Endothelial cell of umbilical vein (primary cell): ENCODE results near the gene DUSP22. TPM values are rescaled to one million over a fixed set of nuclear protein-coding genes. Genes with fewer than 3 reads are reported as not detected.

Source experiments
- BruUV-seq: library from RNA; stranded (reverse); fragments of 400-500 nt; replicated peaks from 2 replicates; lab custom pipeline; 2021; lab: Mats Ljungman, UMichigan
- CTCF ChIA-PET: fragments of 300-600, 350-600 bp; sonication (Branson Sonifier 250); formaldehyde crosslinking; loops from one replicate; lab custom pipeline; 2021; ENCODE audit warnings: antibody characterized with exemption, inconsistent platforms; lab: Charles Lee
- POLR2A ChIA-PET: fragments of 300-600, 350-600 bp; sonication (Branson Sonifier 250); formaldehyde crosslinking; loops from one replicate; lab custom pipeline; 2021; ENCODE audit warnings: antibody characterized with exemption, inconsistent platforms; lab: Charles Lee
- DNase-seq: peaks from one replicate; pipeline ENCODE4 v3.0.0-alpha.2; 2011; ENCODE audit warnings: low read depth, low spot score
- FAIRE-seq: peaks from 2 replicates; lab custom pipeline; 2011; peaks lifted over from hg19 to GRCh38; lab: Jason Lieb, UNC
- H2AFZ ChIP-seq: 2 replicates; pipeline ENCODE4 v1.6.0; 2012; ENCODE audit warnings: low read depth, low read length, control low read depth, inconsistent platforms
- H3K27ac ChIP-seq: 2 replicates; pipeline ENCODE4 v1.5.1; 2011; ENCODE audit warnings: low read depth, mild to moderate bottlenecking, control low read depth, low read length, moderate library complexity; ENCODE audit not compliant: insufficient read depth
- H3K27me3 ChIP-seq, 2 experiments: 2 replicates each; pipeline versions ENCODE4 v1.6.0 to v1.6.1; 2011; ENCODE audit warnings: low read length in 2 of 2, mixed read lengths in 1 of 2; ENCODE audit not compliant: control insufficient read depth in 2 of 2, insufficient read depth in 2 of 2
- H3K36me3 ChIP-seq, 2 experiments: 2 replicates in 1 of 2; 3 replicates in 1 of 2; pipeline ENCODE4 v1.5.1; 2011; ENCODE audit warnings: low read length in 2 of 2, mild to moderate bottlenecking in 1 of 2, moderate library complexity in 1 of 2; ENCODE audit not compliant: control insufficient read depth in 2 of 2, insufficient read depth in 2 of 2; ENCODE audit errors: extremely low read depth in 1 of 2
- H3K4me1 ChIP-seq: 3 replicates; pipeline ENCODE4 v1.5.1; 2011; ENCODE audit warnings: mild to moderate bottlenecking, low read length; ENCODE audit not compliant: control insufficient read depth, insufficient read depth; ENCODE audit errors: extremely low read depth
- H3K4me2 ChIP-seq: 2 replicates; pipeline ENCODE4 v1.6.1; 2011; ENCODE audit warnings: low read length, control low read depth, mixed read lengths; ENCODE audit not compliant: insufficient read depth
- H3K4me3 ChIP-seq, 3 experiments: fragments of 200-600 bp in 1 of 3; sonication (generic), shearing (Covaris generic) in 1 of 3; replicated peaks in 1 of 3; 2 replicates each; pipeline ENCODE4 v1.5.1; 2011 to 2016; ENCODE audit warnings: control low read depth in 3 of 3, low read length in 3 of 3, mild to moderate bottlenecking in 2 of 3, inconsistent platforms in 1 of 3, low read depth in 1 of 3, moderate library complexity in 1 of 3; ENCODE audit not compliant: insufficient read depth in 1 of 3
- H3K79me2 ChIP-seq: 2 replicates; pipeline ENCODE4 v1.6.0; 2012; ENCODE audit warnings: low read length, inconsistent platforms; ENCODE audit not compliant: control insufficient read depth, insufficient read depth
- H3K9ac ChIP-seq: replicated peaks from 2 replicates; pipeline ENCODE3; 2011; ENCODE audit warnings: low read length, control low read depth; ENCODE audit not compliant: insufficient read depth; ENCODE audit errors: extremely low read depth
- H3K9me1 ChIP-seq: replicated peaks from 3 replicates; pipeline ENCODE4 v1.6.0; 2011; ENCODE audit warnings: mild to moderate bottlenecking, low read length; ENCODE audit not compliant: control insufficient read depth, insufficient read depth; ENCODE audit errors: extremely low read depth
- H3K9me3 ChIP-seq: replicated peaks from 2 replicates; pipeline ENCODE4 v1.5.1; 2012; ENCODE audit warnings: low read length, inconsistent platforms; ENCODE audit not compliant: control insufficient read depth, insufficient read depth
- H4K20me1 ChIP-seq: replicated peaks from 2 replicates; pipeline ENCODE3; 2011; ENCODE audit warnings: mild to moderate bottlenecking, low read length; ENCODE audit not compliant: control insufficient read depth, insufficient read depth; ENCODE audit errors: extremely low read depth
- CTCF ChIP-seq, 2 donors: IDR thresholded peaks; 1 replicate in 1 of 2; 2 replicates in 1 of 2; pipeline ENCODE4 v1.5.1; 2011; ENCODE audit warnings: low read length in 2 of 2, mild to moderate bottlenecking in 2 of 2, moderate library complexity in 2 of 2, control low read depth in 1 of 2, inconsistent platforms in 1 of 2, low read depth in 1 of 2; ENCODE audit not compliant: insufficient read depth in 1 of 2; ENCODE audit errors: extremely low read depth in 1 of 2
- EZH2 ChIP-seq: IDR thresholded peaks from 2 replicates; pipeline ENCODE4 v1.6.1; 2012; ENCODE audit warnings: borderline replicate concordance, low read depth, mild to moderate bottlenecking, moderate library complexity, low read length, inconsistent platforms; ENCODE audit not compliant: severe bottlenecking
- FOS ChIP-seq: IDR thresholded peaks from 2 replicates; pipeline ENCODE4 v1.6.1; 2011; ENCODE audit warnings: mild to moderate bottlenecking, low read length, moderate library complexity, borderline replicate concordance; ENCODE audit not compliant: insufficient read depth
- GATA2 ChIP-seq: IDR thresholded peaks from 2 replicates; pipeline ENCODE4 v1.7.0; 2011; ENCODE audit warnings: low read depth, mild to moderate bottlenecking, moderate library complexity, mixed read lengths, low read length; ENCODE audit not compliant: insufficient read length, insufficient read depth
- JUN ChIP-seq: IDR thresholded peaks from 2 replicates; pipeline ENCODE4 v1.6.1; 2011; ENCODE audit warnings: borderline replicate concordance, low read depth; ENCODE audit not compliant: insufficient read length, insufficient read depth
- MAX ChIP-seq: IDR thresholded peaks from 2 replicates; pipeline ENCODE4 v1.6.1; 2011; ENCODE audit not compliant: insufficient read depth, insufficient read length
- MYC ChIP-seq: IDR thresholded peaks from one replicate; pipeline ENCODE4 v1.6.1; 2011; ENCODE audit warnings: mild to moderate bottlenecking, low read depth, low read length
- POLR2A ChIP-seq: IDR thresholded peaks from 2 replicates; pipeline ENCODE4 v1.6.1; 2012; ENCODE audit warnings: low read depth, mild to moderate bottlenecking, control low read depth, low read length
- POLR2AphosphoS5 ChIP-seq: IDR thresholded peaks from 2 replicates; pipeline ENCODE4 v1.6.1; 2012; ENCODE audit warnings: low read depth, mild to moderate bottlenecking, control low read depth, low read length, moderate library complexity; ENCODE audit not compliant: insufficient read depth
- dilution Hi-C: fragments of 300-500 bp; cut with MboI; formaldehyde crosslinking; loops from one replicate; pipeline ENCODE4 v1.15.0; 2019; ENCODE audit warnings: low sequenced_read_pairs; ENCODE audit not compliant: extremely low pct_ligation_motif_present
- intact Hi-C: fragments of 100-400 bp; cut with micrococcal nuclease; formaldehyde crosslinking; loops from one replicate; pipeline ENCODE4 v1.10.0; 2022
- polyA plus RNA-seq, 4 experiments: library from polyadenylated mRNA; depleted of rRNA in 3 of 4; stranded (reverse) in 3 of 4; unstranded in 1 of 4; fragments of >200 nt; gene quantifications; 2 replicates each; pipeline versions ENCODE4 v1.2.1 to v1.2.3, GENCODE V29; 2011 to 2012; ENCODE audit warnings: missing spikeins in 1 of 4
- total RNA-seq: library from RNA; stranded (reverse); gene quantifications from 2 replicates; pipeline ENCODE4 v1.2.3, GENCODE V29; 2021

Gene DUSP22
- total and polyA plus RNA-seq, 2 donors (not counting 3 experiments of a cell fraction or from before 2014, with no cell fraction given), result 23.2 to 33.9 TPM

- no peak for DNase-seq
- ChIA-PET CTCF (interaction anchor here (0.9 to 2.1 kb wide), 11 partner anchors 9 to 1103 kb away, joined by 3 to 7 read pairs (median 4); no protein-coding TSS in a partner anchor), POLR2A (no interaction called here)
- Histone ChIP-seq H3K4me1 (peaks cover 13% of the 10 kb centered on the region), H2AFZ (no peak overlapping the region), H3K36me3 (no peaks in the 10 kb centered on the region), H3K27me3 (no peaks in the 10 kb centered on the region), H3K4me3 (no peak overlapping the region), H3K9me3 (no peaks in the 10 kb centered on the region), H3K79me2 (no peaks in the 10 kb centered on the region), H4K20me1 (no peaks in the 10 kb centered on the region), H3K9ac (no peak overlapping the region), H3K27ac (no peak overlapping the region), H3K4me2 (no peak overlapping the region), H3K9me1 (no peaks in the 10 kb centered on the region)
- BruUV-seq, result no TSS peak
- intact Hi-C loops, result no loop called here
- dilution Hi-C loops, result no loop called here
- TF ChIP-seq FOS (peak; percentile 7), CTCF (IDR thresholded peaks at IDR 0.05; ENCODE audit: extremely low read depth in 1 of 2, insufficient read depth in 1 of 2, low read depth in 1 of 2, low read length in 2 of 2) (no peak)
- FAIRE-seq, result no peak
These were observed 41.2 kb downstream of the DUSP22 start for GRCh38 chr6:333379-334002.

GRCh38 chr6:334536-335510 lies 42.5 kb downstream of the DUSP22 start:
- BruUV-seq, result no TSS peak
- TF ChIP-seq MAX (no peak), EZH2 (no peak), POLR2A (no peak), CTCF (IDR thresholded peaks at IDR 0.05; ENCODE audit: extremely low read depth in 1 of 2, insufficient read depth in 1 of 2, low read depth in 1 of 2, low read length in 2 of 2) (no peak), GATA2 (no peak), MYC (no peak), FOS (no peak), JUN (no peak), POLR2AphosphoS5 (no peak)
- dilution Hi-C loops, result no loop called here
- no peaks in the 10 kb centered on the region for H4K20me1 ChIP-seq
- FAIRE-seq (no peak), DNase-seq (no peak)
- H3K4me2 ChIP-seq, result no peak overlapping the region
- no peaks in the 10 kb centered on the region for H3K9me1 ChIP-seq
- intact Hi-C loops, result no loop called here
- H3K9me3 ChIP-seq, result no peaks in the 10 kb centered on the region
- no peaks in the 10 kb centered on the region for H3K79me2 ChIP-seq
- H2AFZ ChIP-seq, result no peak overlapping the region
- ChIA-PET CTCF (no interaction called here), POLR2A (no interaction called here)
- no peak overlapping the region for H3K27ac ChIP-seq
- H3K36me3 ChIP-seq, result no peaks in the 10 kb centered on the region
- H3K27me3 ChIP-seq, result no peaks in the 10 kb centered on the region
- no peak overlapping the region for H3K9ac ChIP-seq
- no peak overlapping the region for H3K4me3 ChIP-seq
- peaks cover 13% of the 10 kb centered on the region for H3K4me1 ChIP-seq
